NCI-H748 treated with DMSO at 0.1 percent for 48 hours (cell line): ENCODE measurements around the gene SLAMF8.

Experiments
- DNase-seq: peaks from one replicate; lab custom pipeline; 2025; lab: John Stamatoyannopoulos, UW

SLAMF8 gene

GRCh38 chr1:159821171-159821867 is 5.4 kb upstream of the SLAMF8 start:
- DNase-seq = no peak

DNA sequence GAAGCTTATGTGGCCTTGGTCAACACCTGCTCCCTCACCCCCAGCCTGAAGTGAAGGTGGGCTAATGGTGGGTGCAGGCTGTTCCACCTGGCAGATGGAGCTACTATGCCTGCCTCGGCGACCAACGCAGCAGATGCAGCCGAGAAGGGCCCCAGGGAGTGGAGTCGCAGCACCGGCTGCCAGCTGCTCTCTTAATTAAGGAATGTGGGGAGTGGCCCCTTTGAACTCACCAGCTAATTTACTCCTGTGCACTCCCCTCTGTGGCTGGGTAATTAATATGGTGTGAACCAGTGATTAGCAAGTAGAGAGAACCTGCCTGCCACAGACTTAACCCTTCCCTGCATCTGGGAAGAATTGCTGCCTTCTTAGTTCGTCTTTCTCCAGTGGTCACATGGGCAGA is 3.3 kb upstream of the SLAMF8 start:
- peak; percentile 32 for DNase-seq

DNA sequence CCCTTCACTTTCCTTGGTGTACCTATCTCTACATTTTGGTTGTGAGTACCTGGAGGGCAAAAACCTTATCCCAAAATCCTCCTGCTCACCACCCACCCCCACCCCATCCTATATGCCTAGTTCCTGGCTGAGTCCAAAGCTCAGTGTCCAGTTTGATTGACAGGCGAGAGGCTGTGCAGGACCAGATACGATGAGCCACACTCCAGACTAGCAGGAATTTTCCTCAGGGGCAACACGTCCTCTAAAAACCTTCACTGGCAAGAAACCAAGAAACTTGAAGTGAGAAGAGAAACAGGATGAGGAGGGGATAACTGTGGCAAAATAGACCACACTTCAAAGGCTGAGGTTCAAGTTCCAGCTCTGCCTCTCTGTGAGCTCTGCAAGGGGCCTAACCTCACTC is 1.1 kb upstream of the SLAMF8 start:
- no peak for DNase-seq

GRCh38 chr1:159827102-159827490 is 423 bp downstream of the SLAMF8 start:
- DNase-seq = no peak

DNA sequence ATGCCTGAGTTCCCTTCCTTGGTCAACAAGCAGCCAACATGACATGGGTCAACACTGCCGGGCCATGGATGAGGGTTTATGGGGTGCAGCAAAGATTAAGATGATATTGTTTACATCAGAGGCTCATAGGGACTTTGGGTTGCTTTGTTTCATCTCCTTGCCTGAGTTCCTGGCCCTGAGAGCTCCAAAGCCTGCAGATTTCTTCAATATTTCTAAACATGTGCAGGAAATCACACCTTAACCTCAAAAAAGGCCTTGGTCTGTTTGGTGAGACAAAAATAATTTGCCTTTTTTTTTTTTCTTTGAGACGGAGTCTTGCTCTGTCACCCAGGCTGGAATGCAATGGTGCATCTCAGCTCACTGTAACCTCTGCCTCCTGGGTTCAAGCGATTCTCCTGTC is 876 bp downstream of the SLAMF8 start:
- no peak for DNase-seq

DNA sequence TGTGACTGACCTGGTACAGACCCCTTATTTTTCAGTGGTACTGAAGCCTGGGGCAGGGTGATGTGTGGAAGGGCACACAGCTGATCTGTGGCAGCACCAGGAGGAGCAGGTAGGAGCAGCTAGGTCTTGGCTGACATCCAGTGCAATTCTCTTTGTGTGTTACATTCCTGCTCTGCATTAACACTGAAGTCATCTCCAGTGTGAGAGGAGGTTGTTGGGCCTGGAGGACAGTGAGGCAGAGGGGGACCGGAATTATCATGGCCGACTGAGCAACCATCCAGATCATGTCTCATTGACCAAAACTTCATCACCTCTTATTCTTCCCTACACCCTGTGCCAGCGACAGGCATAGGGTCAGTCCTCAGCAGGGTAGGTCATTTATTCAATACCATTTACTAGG is 1.5 kb downstream of the SLAMF8 start:
- no peak for DNase-seq

GRCh38 chr1:159828581-159829272 is 2.1 kb downstream of the SLAMF8 start:
- no peak for DNase-seq

GRCh38 chr1:159829273-159829634 is 2.6 kb downstream of the SLAMF8 start:
- no peak for DNase-seq

GRCh38 chr1:159829822-159830465 is 3.3 kb downstream of the SLAMF8 start:
- DNase-seq = no peak

- no peak for DNase-seq
Measured at GRCh38 chr1:159830722-159831121, 4.0 kb downstream of the SLAMF8 start.

GRCh38 chr1:159831412-159832141 is 4.9 kb downstream of the SLAMF8 start:
- DNase-seq = peak; percentile 41

DNA sequence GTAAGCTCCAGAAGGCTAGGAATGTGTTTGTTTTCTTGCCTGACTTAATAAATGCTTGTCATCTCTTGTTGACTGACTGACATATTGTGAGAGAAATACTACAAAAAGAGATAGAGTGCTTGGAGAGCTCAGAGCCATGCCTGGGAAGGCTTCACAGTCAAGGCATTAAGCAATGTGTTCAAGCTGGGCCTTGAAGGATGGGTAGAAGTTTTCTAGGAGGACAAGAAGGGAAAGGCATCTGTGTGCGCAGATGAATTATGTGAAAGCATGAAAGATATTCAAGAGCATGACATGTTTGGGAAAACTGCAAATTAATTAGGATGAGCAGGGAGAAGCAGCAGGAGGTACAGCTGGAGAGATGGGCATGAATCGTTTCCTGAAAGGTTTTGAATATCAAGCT is 5.6 kb downstream of the SLAMF8 start:
- no peak for DNase-seq

DNA sequence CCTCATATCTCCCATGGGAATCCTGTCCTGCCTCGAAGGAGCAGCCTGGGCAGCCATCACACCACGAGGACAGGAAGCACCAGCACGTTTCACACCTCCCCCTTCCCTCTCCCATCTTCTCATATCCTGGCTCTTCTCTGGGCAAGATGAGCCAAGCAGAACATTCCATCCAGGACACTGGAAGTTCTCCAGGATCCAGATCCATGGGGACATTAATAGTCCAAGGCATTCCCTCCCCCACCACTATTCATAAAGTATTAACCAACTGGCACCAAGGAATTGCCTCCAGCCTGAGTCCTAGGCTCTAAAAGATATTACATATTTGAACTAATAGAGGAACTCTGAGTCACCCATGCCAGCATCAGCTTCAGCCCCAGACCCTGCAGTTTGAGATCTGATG is 8.7 kb downstream of the SLAMF8 start:
- DNase-seq = no peak

- DNase-seq = no peak
Measured at GRCh38 chr1:159835862-159836525, 9.3 kb downstream of the SLAMF8 start.

- DNase-seq = no peak
Measured at GRCh38 chr1:159838715-159839114, 12.0 kb downstream of the SLAMF8 start.

DNA sequence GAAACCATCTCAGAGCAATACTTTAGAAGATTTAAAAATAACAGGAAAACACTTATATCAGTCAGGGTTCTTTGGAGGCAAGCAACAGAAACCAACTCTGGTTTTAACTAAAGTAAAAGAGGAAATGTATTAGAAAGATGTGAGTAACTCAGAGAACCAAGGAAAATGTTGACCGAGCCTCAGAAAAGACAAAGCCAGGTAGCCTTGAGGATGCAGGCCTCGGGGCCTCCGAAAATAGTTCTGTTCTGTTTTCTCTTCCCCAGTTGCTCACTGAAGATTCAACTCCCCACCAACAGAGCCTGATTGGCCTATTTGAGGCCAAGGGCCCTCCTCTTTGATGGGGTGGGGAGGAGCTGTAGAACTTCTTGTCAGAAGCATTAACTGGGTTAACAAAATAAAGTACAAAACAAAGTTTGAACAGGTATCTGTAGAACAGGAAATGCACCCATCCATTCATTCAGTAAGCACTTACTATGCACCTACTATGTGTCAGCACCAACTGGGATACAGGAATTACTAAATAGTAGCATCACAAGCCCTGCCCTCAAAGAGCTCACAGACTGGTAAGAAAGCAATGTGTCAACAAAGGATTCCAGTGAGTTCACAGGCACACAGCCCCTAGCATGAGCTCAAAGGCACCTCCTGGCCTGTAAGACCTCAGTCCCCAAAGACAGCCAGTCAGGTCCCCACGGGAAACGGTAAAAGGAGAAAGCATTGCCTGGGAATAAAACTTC is 12.6 kb downstream of the SLAMF8 start:
- DNase-seq = no peak

DNA sequence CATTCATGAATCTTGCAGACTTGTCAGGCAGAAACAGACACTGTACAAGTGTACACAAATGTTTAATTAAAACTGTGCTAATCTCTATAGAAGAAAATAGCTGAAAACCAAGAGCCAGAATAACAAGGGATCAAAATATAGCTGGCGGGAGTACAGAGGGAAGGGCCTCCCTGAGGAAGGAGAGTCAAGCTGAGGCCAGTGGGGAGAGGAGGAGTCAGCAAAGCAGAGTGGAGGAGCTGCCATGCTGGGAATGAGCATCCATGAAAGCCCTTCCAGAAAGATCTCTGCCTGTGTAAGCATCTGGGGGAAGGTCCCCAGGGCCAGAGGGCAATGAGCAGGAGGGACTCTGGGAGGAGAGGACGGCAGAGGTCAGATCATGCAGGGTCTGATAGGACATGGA is 15.1 kb downstream of the SLAMF8 start:
- no peak for DNase-seq

DNA sequence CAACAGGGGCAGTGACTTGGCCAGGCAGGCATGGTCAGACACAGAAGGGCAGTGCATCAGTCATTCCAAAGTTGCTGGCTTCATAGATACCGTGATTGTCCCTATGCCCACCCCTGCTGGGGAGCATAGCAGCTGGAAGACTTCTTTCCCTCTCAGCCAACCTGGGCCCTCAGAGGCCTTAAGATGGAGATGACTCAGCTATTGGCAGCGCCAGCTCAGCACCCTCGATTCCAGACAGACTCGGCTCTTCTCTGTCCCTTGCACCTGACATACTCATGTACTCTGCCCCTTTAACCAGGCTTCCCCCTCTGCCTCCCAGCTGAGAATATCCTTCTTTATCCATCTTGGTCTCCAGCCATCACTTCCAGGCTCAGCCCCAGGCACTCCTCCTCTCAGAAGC is 16.8 kb downstream of the SLAMF8 start:
- no peak for DNase-seq

DNA sequence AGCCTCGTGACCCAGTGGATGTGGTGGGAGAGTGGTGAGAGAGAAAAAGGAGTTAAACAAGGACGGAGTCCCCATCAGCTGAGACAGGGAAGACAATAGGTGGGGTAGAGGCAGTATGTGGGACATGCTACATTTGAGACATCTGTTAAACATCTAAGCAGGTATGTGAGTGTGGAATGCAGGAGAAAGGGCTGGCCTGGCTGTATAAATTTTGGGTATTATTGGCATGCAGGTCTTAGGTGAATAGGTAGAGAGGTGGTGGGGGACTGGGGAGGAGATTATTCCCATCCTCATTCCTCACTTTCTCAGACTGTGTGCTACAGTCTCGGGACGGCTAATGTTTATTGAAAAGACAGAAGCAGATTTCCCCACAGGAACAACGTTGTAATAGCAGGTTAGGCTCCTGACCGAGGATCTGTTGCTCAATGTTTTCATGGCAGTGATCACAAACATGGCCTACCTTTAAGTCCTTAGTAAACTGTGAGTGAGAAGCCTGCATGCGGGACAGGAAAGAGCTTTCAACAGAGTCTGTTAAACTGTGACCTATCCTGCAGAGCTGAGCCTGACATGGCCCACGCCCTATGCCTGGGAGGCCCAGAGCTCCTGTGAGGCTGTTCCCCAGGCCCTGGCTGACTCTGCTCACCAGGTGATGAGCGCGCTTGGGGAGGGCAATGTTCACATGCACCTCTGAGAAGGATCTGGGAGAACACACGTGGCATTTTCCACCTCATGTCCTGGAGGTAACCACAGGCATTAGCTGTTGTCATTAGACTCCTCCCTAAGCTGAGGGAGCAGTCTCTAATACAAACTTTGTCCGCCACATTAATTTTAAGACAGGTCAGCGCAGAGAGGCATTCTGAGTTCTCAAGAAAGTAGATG is 19.3 kb downstream of the SLAMF8 start:
- DNase-seq = no peak

GRCh38 chr1:159847231-159847630 is 20.6 kb downstream of the SLAMF8 start:
- no peak for DNase-seq

DNA sequence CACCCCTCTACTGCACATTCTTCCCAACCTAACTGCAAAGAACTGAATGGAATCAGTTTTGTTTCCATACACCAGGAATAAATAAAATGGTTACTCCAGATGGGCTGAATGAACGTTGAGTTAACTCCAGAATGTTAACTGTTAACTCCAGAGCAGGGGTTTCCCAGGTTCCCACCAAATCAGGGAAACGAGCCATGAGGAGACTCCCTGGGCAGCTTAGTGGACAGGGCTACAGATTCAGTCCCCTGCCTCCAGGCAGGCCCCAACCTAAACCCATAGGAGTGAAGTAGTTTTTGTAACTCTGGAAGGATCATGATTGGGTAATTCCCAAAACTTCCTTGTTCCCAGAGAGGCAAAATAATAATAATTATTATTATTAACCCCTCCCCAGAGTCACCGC is 21.7 kb downstream of the SLAMF8 start:
- DNase-seq = no peak
